GM19043 (cell line): ENCODE measurements around the gene TCF4.

ENCODE experiments used
- ATAC-seq: cut with Tn5 transposase; IDR thresholded peaks from one replicate; pipeline ENCODE4 v1.9.1; 2021; ENCODE audit warnings: low read depth; ENCODE audit not compliant: unreplicated experiment

The TCF4 gene

GRCh38 chr18:55228191-55228590, 359.8 kb downstream of the TCF4 start:
- ATAC-seq = no peak

- ATAC-seq = no peak
These were observed 360.2 kb downstream of the TCF4 start for GRCh38 chr18:55227771-55228170.

- no peak for ATAC-seq
These were observed 361.9 kb downstream of the TCF4 start for GRCh38 chr18:55226044-55226443.

GRCh38 chr18:55224086-55224625, 363.8 kb downstream of the TCF4 start:
- ATAC-seq = no peak

GRCh38 chr18:55221622-55222021, 366.4 kb downstream of the TCF4 start:
- no peak for ATAC-seq

- ATAC-seq = peak; percentile 88
These were observed 367.5 kb downstream of the TCF4 start for GRCh38 chr18:55220523-55220922.

GRCh38 chr18:55219823-55220222, 368.2 kb downstream of the TCF4 start:
- no peak for ATAC-seq

GRCh38 chr18:55219059-55219458, 368.9 kb downstream of the TCF4 start:
- ATAC-seq = no peak

GRCh38 chr18:55214969-55215368, 373.0 kb downstream of the TCF4 start:
- no peak for ATAC-seq

GRCh38 chr18:55214534-55214933, 373.5 kb downstream of the TCF4 start:
- no peak for ATAC-seq

- no peak for ATAC-seq
These were observed 374.4 kb downstream of the TCF4 start for GRCh38 chr18:55213586-55213985.

GRCh38 chr18:55206927-55207326, 381.1 kb downstream of the TCF4 start:
- ATAC-seq = no peak

- ATAC-seq = no peak
These were observed 385.6 kb downstream of the TCF4 start for GRCh38 chr18:55202232-55202917.

GRCh38 chr18:55199291-55199963, 388.6 kb downstream of the TCF4 start:
- no peak for ATAC-seq

GRCh38 chr18:55195863-55196262, 392.1 kb downstream of the TCF4 start:
- ATAC-seq = no peak

GRCh38 chr18:55189972-55190371, 398.0 kb downstream of the TCF4 start:
- ATAC-seq = no peak

- no peak for ATAC-seq
These were observed 401.4 kb downstream of the TCF4 start for GRCh38 chr18:55186588-55186987.

- no peak for ATAC-seq
These were observed 402.6 kb downstream of the TCF4 start for GRCh38 chr18:55185391-55185790.

GRCh38 chr18:55179835-55180234, 408.2 kb downstream of the TCF4 start:
- no peak for ATAC-seq

GRCh38 chr18:55179425-55179824, 408.6 kb downstream of the TCF4 start:
- no peak for ATAC-seq

- ATAC-seq = no peak
These were observed 414.7 kb downstream of the TCF4 start for GRCh38 chr18:55173291-55173690.
